Activated CD8-positive, alpha-beta memory T cell treated with anti-CD3 and anti-CD28 coated beads, Interleukin-2, amount 10 ng/mL, durations not matched to agents 7 days and 5 days (primary cell): ENCODE data around the gene TSHZ2. TPM values are rescaled to one million over a fixed set of nuclear protein-coding genes. Genes with fewer than 3 reads are reported as not detected.

Source experiments
- ATAC-seq: fragments of 150-1000 bp; cut with Tn5 transposase; one replicate; pipeline ENCODE4 v1.10.0; 2021; ENCODE audit warnings: moderate library complexity
- CTCF ChIA-PET: fragments of 350-600 bp; sonication (Branson Sonifier 250); formaldehyde crosslinking; loops from one replicate; lab custom pipeline; 2021; ENCODE audit warnings: antibody characterized with exemption; lab: Charles Lee
- DNase-seq: peaks from one replicate; pipeline ENCODE4 v3.0.0-alpha.2; 2020
- H3K27ac Mint-ChIP-seq: one replicate; pipeline ENCODE4 v1.8.0; 2021; ENCODE audit warnings: mild to moderate bottlenecking, mixed read lengths
- H3K27me3 Mint-ChIP-seq: one replicate; pipeline ENCODE4 v1.8.0; 2021; ENCODE audit warnings: mixed read lengths
- H3K36me3 Mint-ChIP-seq: one replicate; pipeline ENCODE4 v1.8.0; 2021; ENCODE audit warnings: mild to moderate bottlenecking, mixed read lengths
- H3K4me1 Mint-ChIP-seq: one replicate; pipeline ENCODE4 v1.8.0; 2021; ENCODE audit warnings: mixed read lengths
- H3K4me3 Mint-ChIP-seq: one replicate; pipeline ENCODE4 v1.8.0; 2021; ENCODE audit warnings: mild to moderate bottlenecking, moderate library complexity, mixed read lengths
- H3K9me3 Mint-ChIP-seq: one replicate; pipeline ENCODE4 v1.8.0; 2022; ENCODE audit warnings: low read depth, mixed read lengths
- total RNA-seq, 2 experiments: library from RNA; stranded (reverse); gene quantifications; one replicate each; pipeline ENCODE4 v1.2.3, GENCODE V29; 2021

TSHZ2 gene
- total RNA-seq, 2 experiments from 2014 or later = 0.18 to 1.9 TPM

- no peak for ATAC-seq
- H3K9me3 Mint-ChIP-seq = no peaks in the 10 kb centered on the region
- peaks cover 4% of the 10 kb centered on the region for H3K27me3 Mint-ChIP-seq
- no peak overlapping the region for H3K4me3 Mint-ChIP-seq
- no peaks in the 10 kb centered on the region for H3K36me3 Mint-ChIP-seq
- H3K4me1 Mint-ChIP-seq = peaks cover 6% of the 10 kb centered on the region
- no peak for DNase-seq
- H3K27ac Mint-ChIP-seq = no peak overlapping the region
- CTCF ChIA-PET = no interaction called here
These were observed 411.8 kb downstream of the TSHZ2 start for GRCh38 chr20:53383916-53384315.

GRCh38 chr20:53384392-53384791 is 412.2 kb downstream of the TSHZ2 start:
- Mint-ChIP-seq H3K27me3 (peaks cover 4% of the 10 kb centered on the region), H3K9me3 (no peaks in the 10 kb centered on the region), H3K36me3 (no peaks in the 10 kb centered on the region), H3K27ac (no peak overlapping the region), H3K4me3 (no peak overlapping the region), H3K4me1 (peaks cover 6% of the 10 kb centered on the region)
- CTCF ChIA-PET = no interaction called here
- no peak for DNase-seq
- no peak for ATAC-seq

- Mint-ChIP-seq H3K9me3 (no peaks in the 10 kb centered on the region), H3K27me3 (no peaks in the 10 kb centered on the region), H3K36me3 (no peaks in the 10 kb centered on the region), H3K4me1 (peaks cover 6% of the 10 kb centered on the region), H3K27ac (no peak overlapping the region), H3K4me3 (no peak overlapping the region)
- DNase-seq (no peak), ATAC-seq (no peak)
- CTCF ChIA-PET = no interaction called here
These were observed 414.0 kb downstream of the TSHZ2 start for GRCh38 chr20:53385941-53386767.

GRCh38 chr20:53387983-53388675 is 416.0 kb downstream of the TSHZ2 start:
- H3K4me3 Mint-ChIP-seq = no peak overlapping the region
- CTCF ChIA-PET = no interaction called here
- no peak overlapping the region for H3K27ac Mint-ChIP-seq
- no peaks in the 10 kb centered on the region for H3K9me3 Mint-ChIP-seq
- no peaks in the 10 kb centered on the region for H3K36me3 Mint-ChIP-seq
- H3K27me3 Mint-ChIP-seq = peaks cover 2% of the 10 kb centered on the region
- peaks cover 6% of the 10 kb centered on the region for H3K4me1 Mint-ChIP-seq
- ATAC-seq = peak; percentile 73
- no peak for DNase-seq

- H3K4me3 Mint-ChIP-seq = no peak overlapping the region
- H3K36me3 Mint-ChIP-seq = no peaks in the 10 kb centered on the region
- CTCF ChIA-PET = no interaction called here
- H3K27me3 Mint-ChIP-seq = peaks cover 2% of the 10 kb centered on the region
- H3K27ac Mint-ChIP-seq = no peak overlapping the region
- H3K4me1 Mint-ChIP-seq = peaks cover 6% of the 10 kb centered on the region
- no peaks in the 10 kb centered on the region for H3K9me3 Mint-ChIP-seq
- no peak for ATAC-seq
- no peak for DNase-seq
These were observed 417.6 kb downstream of the TSHZ2 start for GRCh38 chr20:53389516-53390300.

- H3K36me3 Mint-ChIP-seq = peaks cover 1% of the 10 kb centered on the region
- no peak overlapping the region for H3K4me3 Mint-ChIP-seq
- DNase-seq (no peak), ATAC-seq (no peak)
- CTCF ChIA-PET = no interaction called here
- no peaks in the 10 kb centered on the region for H3K9me3 Mint-ChIP-seq
- H3K4me1 Mint-ChIP-seq = peaks cover 6% of the 10 kb centered on the region
- peaks cover 2% of the 10 kb centered on the region for H3K27me3 Mint-ChIP-seq
- H3K27ac Mint-ChIP-seq = no peak overlapping the region
These were observed 418.6 kb downstream of the TSHZ2 start for GRCh38 chr20:53390770-53391169.

- peaks cover 2% of the 10 kb centered on the region for H3K27me3 Mint-ChIP-seq
- H3K4me3 Mint-ChIP-seq = no peak overlapping the region
- no peak overlapping the region for H3K27ac Mint-ChIP-seq
- H3K9me3 Mint-ChIP-seq = no peaks in the 10 kb centered on the region
- H3K4me1 Mint-ChIP-seq = no peaks in the 10 kb centered on the region
- ATAC-seq (no peak), DNase-seq (no peak)
- CTCF ChIA-PET = no interaction called here
- peaks cover 1% of the 10 kb centered on the region for H3K36me3 Mint-ChIP-seq
These were observed 422.3 kb downstream of the TSHZ2 start for GRCh38 chr20:53394433-53394832.

- peaks cover 1% of the 10 kb centered on the region for H3K36me3 Mint-ChIP-seq
- H3K27me3 Mint-ChIP-seq = peaks cover 2% of the 10 kb centered on the region
- H3K9me3 Mint-ChIP-seq = no peaks in the 10 kb centered on the region
- DNase-seq (no peak), ATAC-seq (no peak)
- no peak overlapping the region for H3K27ac Mint-ChIP-seq
- CTCF ChIA-PET = no interaction called here
- no peak overlapping the region for H3K4me3 Mint-ChIP-seq
- no peaks in the 10 kb centered on the region for H3K4me1 Mint-ChIP-seq
These were observed 423.2 kb downstream of the TSHZ2 start for GRCh38 chr20:53395188-53395923.

GRCh38 chr20:53399083-53399482 is 426.9 kb downstream of the TSHZ2 start:
- no peak for DNase-seq
- CTCF ChIA-PET = no interaction called here
- Mint-ChIP-seq H3K9me3 (peaks cover 2% of the 10 kb centered on the region), H3K4me1 (peaks cover 8% of the 10 kb centered on the region), H3K4me3 (no peak overlapping the region), H3K27ac (no peak overlapping the region), H3K36me3 (peaks cover 1% of the 10 kb centered on the region), H3K27me3 (no peaks in the 10 kb centered on the region)
- no peak for ATAC-seq

GRCh38 chr20:53399592-53400335 is 427.6 kb downstream of the TSHZ2 start:
- no peak overlapping the region for H3K27ac Mint-ChIP-seq
- no peak overlapping the region for H3K4me3 Mint-ChIP-seq

GRCh38 chr20:53402233-53403005 is 430.3 kb downstream of the TSHZ2 start:
- H3K27me3 Mint-ChIP-seq = no peaks in the 10 kb centered on the region
- H3K27ac Mint-ChIP-seq = no peak overlapping the region
- CTCF ChIA-PET = no interaction called here
- no peak for DNase-seq
- peak; percentile 39 for ATAC-seq
- peaks cover 8% of the 10 kb centered on the region for H3K4me1 Mint-ChIP-seq
- no peak overlapping the region for H3K4me3 Mint-ChIP-seq
- H3K9me3 Mint-ChIP-seq = peaks cover 2% of the 10 kb centered on the region
- H3K36me3 Mint-ChIP-seq = no peaks in the 10 kb centered on the region

More at GRCh38 chr20:53399592-53400335, 427.6 kb downstream of the TSHZ2 start:
- no peaks in the 10 kb centered on the region for H3K27me3 Mint-ChIP-seq
- peaks cover 8% of the 10 kb centered on the region for H3K4me1 Mint-ChIP-seq
- H3K9me3 Mint-ChIP-seq = peaks cover 2% of the 10 kb centered on the region
- H3K36me3 Mint-ChIP-seq = peaks cover 1% of the 10 kb centered on the region
- CTCF ChIA-PET = no interaction called here
- ATAC-seq (no peak), DNase-seq (no peak)

- CTCF ChIA-PET = no interaction called here
- no peak for DNase-seq
- Mint-ChIP-seq H3K9me3 (peaks cover 2% of the 10 kb centered on the region), H3K36me3 (no peaks in the 10 kb centered on the region), H3K27ac (no peak overlapping the region), H3K4me3 (no peak overlapping the region), H3K27me3 (no peaks in the 10 kb centered on the region), H3K4me1 (peaks cover 8% of the 10 kb centered on the region)
- ATAC-seq = no peak
These were observed 430.9 kb downstream of the TSHZ2 start for GRCh38 chr20:53403029-53403428.
